HG02610 (cell line): ENCODE data around the gene THRAP3.
"Not testable (repeated sequence)": the region's sequence is repeated elsewhere in the genome, so short reads cannot be mapped to it uniquely, and the experiment has no call there.

ENCODE experiments used
- ATAC-seq: cut with Tn5 transposase; IDR thresholded peaks from one replicate; pipeline ENCODE4 v1.9.1; 2021; ENCODE audit warnings: mild to moderate bottlenecking, moderate library complexity; ENCODE audit not compliant: unreplicated experiment

Gene THRAP3

GRCh38 chr1:36206323-36206858 is 17.9 kb upstream of the THRAP3 start:
- no peak for ATAC-seq

DNA sequence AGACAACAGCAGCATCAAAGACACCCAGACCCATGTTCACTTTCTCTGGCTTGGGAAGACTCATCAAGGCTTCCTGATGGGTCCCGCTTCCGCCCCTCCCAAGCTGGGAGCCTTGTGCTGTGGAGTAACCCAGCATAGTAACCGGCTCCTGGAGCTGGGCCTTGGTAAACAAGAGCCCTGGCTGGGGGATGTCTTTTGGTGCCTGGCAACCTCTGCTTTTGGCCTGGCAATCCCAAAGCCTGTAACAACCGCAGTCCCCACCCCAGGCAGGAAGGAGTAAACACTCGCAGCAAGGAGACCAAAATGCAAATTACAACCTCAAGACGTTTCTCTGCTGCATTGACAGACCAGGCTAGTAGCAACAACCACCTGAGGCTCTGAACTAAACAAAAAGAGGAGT is 16.9 kb upstream of the THRAP3 start:
- no peak for ATAC-seq

- no peak for ATAC-seq
Measured at GRCh38 chr1:36208978-36209703, 15.1 kb upstream of the THRAP3 start.

GRCh38 chr1:36211307-36211706 is 12.9 kb upstream of the THRAP3 start:
- no peak for ATAC-seq

DNA sequence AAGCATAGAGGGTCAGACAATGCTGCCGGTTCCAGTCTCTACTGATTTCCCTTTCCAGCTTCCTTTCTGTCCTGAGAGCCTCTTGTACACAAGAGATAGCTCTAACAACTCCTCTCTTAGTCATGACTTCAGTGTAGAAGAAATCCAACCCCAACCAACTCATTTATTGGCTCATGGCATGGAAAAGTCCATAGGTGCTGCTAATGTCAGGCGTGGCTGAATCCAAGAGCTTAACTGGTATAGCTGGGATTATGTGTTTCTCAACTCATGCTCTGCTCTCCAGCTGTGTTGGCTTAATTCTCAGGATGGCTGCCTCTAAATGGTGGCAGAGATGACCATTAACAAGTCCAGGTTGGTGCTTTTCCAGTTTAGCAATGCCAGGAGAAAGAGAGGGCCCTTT is 12.4 kb upstream of the THRAP3 start:
- ATAC-seq: no peak

- no peak for ATAC-seq
Measured at GRCh38 chr1:36212782-36213181, 11.5 kb upstream of the THRAP3 start.

DNA sequence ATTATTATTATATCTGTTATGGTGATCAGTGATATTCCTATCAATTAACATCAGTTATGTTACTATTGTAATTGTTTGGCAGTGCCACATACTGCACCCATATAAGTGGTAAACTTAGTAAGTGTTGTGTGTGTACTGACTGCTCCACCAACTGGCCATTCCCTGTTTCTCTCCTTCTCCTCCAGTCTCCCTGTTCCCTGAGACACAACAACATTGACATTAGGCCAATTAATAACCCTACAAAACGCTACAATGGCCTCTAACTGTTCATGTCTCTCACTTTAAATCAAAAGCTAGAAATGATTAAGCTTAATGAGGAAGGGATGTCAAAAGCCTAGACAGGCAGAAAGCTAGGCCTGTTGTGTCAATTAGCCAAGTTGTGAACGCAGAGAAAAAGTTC is 6.6 kb upstream of the THRAP3 start:
- no peak for ATAC-seq

GRCh38 chr1:36221901-36222300 is 2.3 kb upstream of the THRAP3 start:
- not testable (repeated sequence) for ATAC-seq

DNA sequence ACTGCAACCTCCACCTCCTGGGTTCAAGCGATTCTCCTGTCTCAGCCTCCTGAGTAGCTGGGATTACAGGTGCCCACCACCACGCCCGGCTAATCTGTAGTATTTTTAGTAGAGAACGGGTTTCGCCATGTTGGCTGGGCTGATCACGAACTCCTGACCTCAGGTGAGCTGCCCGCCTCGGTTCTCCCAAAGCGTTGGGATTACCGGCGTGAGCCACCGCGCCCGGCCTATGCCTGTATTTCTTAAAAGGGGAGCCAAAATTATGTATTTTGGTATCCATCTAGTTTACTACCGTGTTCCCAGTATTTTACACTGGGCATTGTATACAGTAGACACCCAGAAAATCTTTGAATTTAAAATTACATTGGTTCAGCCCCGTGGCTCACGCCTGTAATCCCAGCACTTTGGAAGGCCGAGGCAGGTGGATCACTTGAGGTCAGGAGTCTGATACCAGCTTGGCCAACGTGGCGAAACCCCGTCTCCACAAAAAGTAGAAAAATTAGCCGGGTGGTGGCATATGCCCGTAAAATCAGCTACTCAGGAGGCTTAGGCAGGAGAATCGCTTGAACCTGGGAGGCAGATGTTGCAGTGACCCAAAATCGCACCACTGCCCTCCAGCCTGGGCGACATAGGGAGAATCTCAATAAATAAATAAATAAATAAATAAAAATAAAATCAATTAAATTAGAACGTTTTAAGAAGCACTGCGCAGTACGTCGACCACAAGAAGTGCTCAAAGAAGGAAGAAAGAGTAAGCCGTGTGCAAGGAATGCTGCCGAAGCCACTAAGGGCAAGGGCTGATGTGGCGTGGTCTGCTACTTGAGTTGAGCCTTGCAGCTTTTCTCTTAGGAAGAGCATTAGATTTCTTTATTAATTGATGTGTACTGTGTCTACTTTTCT is 1.5 kb upstream of the THRAP3 start:
- no peak for ATAC-seq

- peak; percentile 10 for ATAC-seq
Measured at GRCh38 chr1:36223381-36223995, 755 bp upstream of the THRAP3 start.

- ATAC-seq: peak; percentile 53
Measured at GRCh38 chr1:36224537-36225282, 467 bp downstream of the THRAP3 start.

- no peak for ATAC-seq
Measured at GRCh38 chr1:36225283-36225899, 1.1 kb downstream of the THRAP3 start.

DNA sequence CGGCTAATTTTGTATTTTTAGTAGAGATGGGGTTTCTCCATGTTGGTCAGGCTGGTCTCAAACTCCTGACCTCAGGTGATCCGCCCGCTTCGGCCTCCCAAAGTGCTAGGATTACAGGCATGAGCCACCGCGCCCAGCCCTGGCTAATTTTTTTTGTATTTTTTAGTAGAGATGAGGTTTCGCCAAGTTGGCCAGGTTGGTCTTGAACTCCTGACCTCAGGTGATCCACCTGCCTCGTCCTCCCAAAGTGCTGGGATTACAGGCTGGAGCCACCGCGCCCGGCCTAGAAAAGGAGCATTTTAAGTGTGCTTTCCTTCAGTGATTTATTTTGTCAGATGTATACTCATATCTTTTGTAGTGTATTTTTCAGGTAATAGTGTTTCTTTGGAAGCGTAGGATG is 6.0 kb downstream of the THRAP3 start:
- ATAC-seq: not testable (repeated sequence)

- no peak for ATAC-seq
Measured at GRCh38 chr1:36231191-36231590, 6.9 kb downstream of the THRAP3 start.

DNA sequence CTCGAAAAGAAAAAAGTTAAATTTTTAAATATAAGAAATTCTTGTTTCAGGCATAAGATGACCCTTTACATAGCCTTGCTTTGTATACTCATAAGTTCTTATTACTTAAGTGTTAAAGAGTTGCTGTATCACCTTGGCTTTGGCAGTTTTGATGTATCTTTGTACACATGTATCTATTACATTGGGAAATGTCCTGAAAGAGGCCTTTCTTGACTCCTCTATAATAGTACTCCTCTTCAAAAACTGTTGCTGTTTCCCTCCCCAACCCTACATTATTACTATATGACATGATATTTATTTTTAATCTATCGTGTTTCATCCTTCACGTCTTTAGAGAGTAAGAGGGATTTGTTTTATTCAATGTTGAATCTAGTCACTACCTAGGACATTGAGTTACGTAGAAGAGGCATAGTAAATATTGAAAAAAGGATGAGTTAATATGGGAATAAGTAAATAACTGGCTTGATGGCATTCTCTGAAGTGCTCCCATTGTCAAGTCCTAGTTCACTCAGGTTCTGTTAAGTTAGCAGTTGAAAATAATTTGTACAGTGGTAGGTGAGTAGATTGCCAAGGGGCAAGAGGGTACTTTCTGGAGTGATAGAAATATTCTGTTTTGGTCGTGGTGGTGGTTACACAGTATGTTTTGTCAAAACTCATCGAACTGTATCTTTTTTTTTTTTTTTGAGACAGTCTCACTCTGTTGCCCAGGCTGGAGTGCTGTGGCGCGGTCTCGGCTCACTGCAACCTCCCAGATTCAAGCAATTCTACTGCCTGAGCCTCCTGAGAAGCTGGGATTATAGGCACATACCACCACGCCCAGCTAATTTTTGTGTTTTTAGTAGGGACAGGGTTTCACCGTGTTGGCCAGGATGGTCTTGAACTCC is 8.2 kb downstream of the THRAP3 start:
- ATAC-seq: no peak

- no peak for ATAC-seq
Measured at GRCh38 chr1:36236302-36236701, 12.1 kb downstream of the THRAP3 start.

- ATAC-seq: no peak
Measured at GRCh38 chr1:36238433-36238832, 14.2 kb downstream of the THRAP3 start.

- no peak for ATAC-seq
Measured at GRCh38 chr1:36239941-36240637, 15.8 kb downstream of the THRAP3 start.

- ATAC-seq: no peak
Measured at GRCh38 chr1:36247538-36247937, 23.3 kb downstream of the THRAP3 start.
